Measurements from ENCODE around the gene FHAD1.
A peak's percentile ranks its signal among the peaks of the same experiment; 100 is the strongest.

The FHAD1 gene

GRCh38 chr1:15345705-15346345 lies 98.8 kb downstream of the FHAD1 start:
- Histone ChIP-seq H3K9ac (ENCODE audit: low read length) (no peak overlapping the region), H3K23ac (ENCODE audit: low read length in 2 of 2) (no peak overlapping the region), H4K91ac (ENCODE audit: low read length) (no peak overlapping the region), H2BK120ac (ENCODE audit: low read depth, low read length) (no peak overlapping the region), H3K79me1 (replicated peaks; ENCODE audit: low read length, poor library complexity, severe bottlenecking) (no peaks in the 10 kb centered on the region), H2BK5ac (ENCODE audit: low read depth, low read length, poor library complexity, severe bottlenecking) (no peak overlapping the region), H3K18ac (ENCODE audit: low read depth in 1 of 2, low read length in 2 of 2) (no peak overlapping the region), H3K36me3 (ENCODE audit: control insufficient read depth in 1 of 2, insufficient read depth in 2 of 2, low read depth in 1 of 2, low read length in 2 of 2) (no peaks in the 10 kb centered on the region), H3K14ac (ENCODE audit: low read length in 2 of 2) (no peak overlapping the region), H3K4me1 (ENCODE audit: control insufficient read depth, insufficient read depth, low read depth, low read length) (peaks cover 7% of the 10 kb centered on the region), H2AK5ac (ENCODE audit: low read length, severe bottlenecking) (no peak overlapping the region), H3K4me3 (ENCODE audit: insufficient read depth in 1 of 2, low read depth in 1 of 2, low read length in 2 of 2) (no peak overlapping the region), H3K9me3 (ENCODE audit: control insufficient read depth, low read length) (no peaks in the 10 kb centered on the region), H2BK15ac (ENCODE audit: low read depth, poor library complexity, severe bottlenecking) (peak overlapping the region; percentile 34), H2BK12ac (ENCODE audit: low read length in 2 of 2) (no peak overlapping the region), H4K8ac (ENCODE audit: low read length) (no peak overlapping the region), H3K27me3 (ENCODE audit: control insufficient read depth in 1 of 2, insufficient read depth in 1 of 2, low read length in 2 of 2) (peaks cover 0 to 16% of the 10 kb centered on the region in 2 experiments), H3K4ac (ENCODE audit: low read depth in 1 of 2, low read length in 2 of 2) (no peak overlapping the region), H2AFZ (ENCODE audit: low read depth, low read length) (no peak overlapping the region), H3K27ac (ENCODE audit: low read length, poor library complexity, severe bottlenecking) (no peak overlapping the region), H3K4me2 (ENCODE audit: low read length, poor library complexity, severe bottlenecking) (no peak overlapping the region)
- no peak for DNase-seq
- WGBS, result 94% methylated on average over 17 of the region's 17 CpGs

- no peak for DNase-seq
- H3K79me1 ChIP-seq (replicated peaks; ENCODE audit: low read length, poor library complexity, severe bottlenecking), result no peaks in the 10 kb centered on the region
- H3K4me2 ChIP-seq (ENCODE audit: low read length, poor library complexity, severe bottlenecking), result no peak overlapping the region
- no peak overlapping the region for H4K8ac ChIP-seq (ENCODE audit: low read length)
- H3K23ac ChIP-seq (ENCODE audit: low read length in 2 of 2), result no peak overlapping the region
- no peak overlapping the region for H2BK15ac ChIP-seq (ENCODE audit: low read depth, poor library complexity, severe bottlenecking)
- H2AFZ ChIP-seq (ENCODE audit: low read depth, low read length), result no peak overlapping the region
- H3K9ac ChIP-seq (ENCODE audit: low read length), result no peak overlapping the region
- H3K4me1 ChIP-seq (ENCODE audit: control insufficient read depth, insufficient read depth, low read depth, low read length), result peaks cover 7% of the 10 kb centered on the region
- H4K91ac ChIP-seq (ENCODE audit: low read length), result no peak overlapping the region
- H2BK120ac ChIP-seq (ENCODE audit: low read depth, low read length), result no peak overlapping the region
- WGBS, result 92% methylated on average over 14 of the region's 14 CpGs
- no peaks in the 10 kb centered on the region for H3K9me3 ChIP-seq (ENCODE audit: control insufficient read depth, low read length)
- peaks cover 0 to 16% of the 10 kb centered on the region in 2 experiments for H3K27me3 ChIP-seq (ENCODE audit: control insufficient read depth in 1 of 2, insufficient read depth in 1 of 2, low read length in 2 of 2)
- H3K4me3 ChIP-seq (ENCODE audit: insufficient read depth in 1 of 2, low read depth in 1 of 2, low read length in 2 of 2), result no peak overlapping the region
- H3K18ac ChIP-seq (ENCODE audit: low read depth in 1 of 2, low read length in 2 of 2), result no peak overlapping the region
- no peak overlapping the region for H3K4ac ChIP-seq (ENCODE audit: low read depth in 1 of 2, low read length in 2 of 2)
- no peak overlapping the region for H3K27ac ChIP-seq (ENCODE audit: low read length, poor library complexity, severe bottlenecking)
- H2BK5ac ChIP-seq (ENCODE audit: low read depth, low read length, poor library complexity, severe bottlenecking), result no peak overlapping the region
- no peak overlapping the region for H2AK5ac ChIP-seq (ENCODE audit: low read length, severe bottlenecking)
- H3K14ac ChIP-seq (ENCODE audit: low read length in 2 of 2), result no peak overlapping the region
- no peaks in the 10 kb centered on the region for H3K36me3 ChIP-seq (ENCODE audit: control insufficient read depth in 1 of 2, insufficient read depth in 2 of 2, low read depth in 1 of 2, low read length in 2 of 2)
- H2BK12ac ChIP-seq (ENCODE audit: low read length in 2 of 2), result no peak overlapping the region
Observed at GRCh38 chr1:15346346-15347030, 99.5 kb downstream of the FHAD1 start.

- Histone ChIP-seq H2BK12ac (ENCODE audit: low read length in 2 of 2) (no peak overlapping the region), H3K14ac (ENCODE audit: low read length in 2 of 2) (no peak overlapping the region), H3K4ac (ENCODE audit: low read depth in 1 of 2, low read length in 2 of 2) (no peak overlapping the region), H2AK5ac (ENCODE audit: low read length, severe bottlenecking) (no peak overlapping the region), H4K91ac (ENCODE audit: low read length) (no peak overlapping the region), H3K4me2 (ENCODE audit: low read length, poor library complexity, severe bottlenecking) (no peak overlapping the region), H3K79me1 (replicated peaks; ENCODE audit: low read length, poor library complexity, severe bottlenecking) (no peaks in the 10 kb centered on the region), H2BK15ac (ENCODE audit: low read depth, poor library complexity, severe bottlenecking) (no peak overlapping the region), H3K27ac (ENCODE audit: low read length, poor library complexity, severe bottlenecking) (no peak overlapping the region), H3K9ac (ENCODE audit: low read length) (no peak overlapping the region), H3K27me3 (ENCODE audit: control insufficient read depth in 1 of 2, insufficient read depth in 1 of 2, low read length in 2 of 2) (peaks cover 0 to 16% of the 10 kb centered on the region in 2 experiments), H3K23ac (ENCODE audit: low read length in 2 of 2) (no peak overlapping the region), H3K4me3 (ENCODE audit: insufficient read depth in 1 of 2, low read depth in 1 of 2, low read length in 2 of 2) (no peak overlapping the region), H3K9me3 (ENCODE audit: control insufficient read depth, low read length) (no peaks in the 10 kb centered on the region), H3K4me1 (ENCODE audit: control insufficient read depth, insufficient read depth, low read depth, low read length) (peaks cover 6% of the 10 kb centered on the region), H2BK120ac (ENCODE audit: low read depth, low read length) (no peak overlapping the region), H2AFZ (ENCODE audit: low read depth, low read length) (no peak overlapping the region), H3K18ac (ENCODE audit: low read depth in 1 of 2, low read length in 2 of 2) (no peak overlapping the region), H2BK5ac (ENCODE audit: low read depth, low read length, poor library complexity, severe bottlenecking) (no peak overlapping the region), H3K36me3 (ENCODE audit: control insufficient read depth in 1 of 2, insufficient read depth in 2 of 2, low read depth in 1 of 2, low read length in 2 of 2) (no peaks in the 10 kb centered on the region), H4K8ac (ENCODE audit: low read length) (no peak overlapping the region)
- DNase-seq, result no peak
- 97% methylated on average over 7 of the region's 7 CpGs for WGBS
Observed at GRCh38 chr1:15347182-15347581, 100.2 kb downstream of the FHAD1 start.

GRCh38 chr1:15348648-15349047 lies 101.6 kb downstream of the FHAD1 start:
- Histone ChIP-seq H3K18ac (ENCODE audit: low read depth in 1 of 2, low read length in 2 of 2) (no peak overlapping the region), H2BK15ac (ENCODE audit: low read depth, poor library complexity, severe bottlenecking) (no peak overlapping the region), H3K9ac (ENCODE audit: low read length) (no peak overlapping the region), H2BK5ac (ENCODE audit: low read depth, low read length, poor library complexity, severe bottlenecking) (no peak overlapping the region), H2BK120ac (ENCODE audit: low read depth, low read length) (no peak overlapping the region), H2AFZ (ENCODE audit: low read depth, low read length) (no peak overlapping the region), H3K23ac (ENCODE audit: low read length in 2 of 2) (no peak overlapping the region), H3K4me3 (ENCODE audit: insufficient read depth in 1 of 2, low read depth in 1 of 2, low read length in 2 of 2) (no peak overlapping the region), H3K4me1 (ENCODE audit: control insufficient read depth, insufficient read depth, low read depth, low read length) (peaks cover 13% of the 10 kb centered on the region), H3K27ac (ENCODE audit: low read length, poor library complexity, severe bottlenecking) (no peak overlapping the region), H4K91ac (ENCODE audit: low read length) (no peak overlapping the region), H3K27me3 (ENCODE audit: control insufficient read depth in 1 of 2, insufficient read depth in 1 of 2, low read length in 2 of 2) (peaks cover 0 to 14% of the 10 kb centered on the region in 2 experiments), H3K4me2 (ENCODE audit: low read length, poor library complexity, severe bottlenecking) (no peak overlapping the region), H3K14ac (ENCODE audit: low read length in 2 of 2) (no peak overlapping the region), H3K9me3 (ENCODE audit: control insufficient read depth, low read length) (no peaks in the 10 kb centered on the region), H3K79me1 (replicated peaks; ENCODE audit: low read length, poor library complexity, severe bottlenecking) (no peaks in the 10 kb centered on the region), H4K8ac (ENCODE audit: low read length) (no peak overlapping the region), H3K36me3 (ENCODE audit: control insufficient read depth in 1 of 2, insufficient read depth in 2 of 2, low read depth in 1 of 2, low read length in 2 of 2) (no peaks in the 10 kb centered on the region), H2BK12ac (ENCODE audit: low read length in 2 of 2) (no peak overlapping the region), H3K4ac (ENCODE audit: low read depth in 1 of 2, low read length in 2 of 2) (no peak overlapping the region), H2AK5ac (ENCODE audit: low read length, severe bottlenecking) (no peak overlapping the region)
- no peak for DNase-seq
- 97% methylated on average over 7 of the region's 9 CpGs for WGBS

Data from mesenchymal stem cell (in vitro differentiated cells and primary cell).